ENCODE measurements around the gene CARD10. TPM values are rescaled to one million over a fixed set of nuclear protein-coding genes. Genes with fewer than 3 reads are reported as not detected.

CARD10 gene
- total and polyA plus RNA-seq, 2 of the 13 experiments (the other 11 are each of a cell fraction or from before 2014, with no cell fraction given): 35.2 to 55.8 TPM

DNA sequence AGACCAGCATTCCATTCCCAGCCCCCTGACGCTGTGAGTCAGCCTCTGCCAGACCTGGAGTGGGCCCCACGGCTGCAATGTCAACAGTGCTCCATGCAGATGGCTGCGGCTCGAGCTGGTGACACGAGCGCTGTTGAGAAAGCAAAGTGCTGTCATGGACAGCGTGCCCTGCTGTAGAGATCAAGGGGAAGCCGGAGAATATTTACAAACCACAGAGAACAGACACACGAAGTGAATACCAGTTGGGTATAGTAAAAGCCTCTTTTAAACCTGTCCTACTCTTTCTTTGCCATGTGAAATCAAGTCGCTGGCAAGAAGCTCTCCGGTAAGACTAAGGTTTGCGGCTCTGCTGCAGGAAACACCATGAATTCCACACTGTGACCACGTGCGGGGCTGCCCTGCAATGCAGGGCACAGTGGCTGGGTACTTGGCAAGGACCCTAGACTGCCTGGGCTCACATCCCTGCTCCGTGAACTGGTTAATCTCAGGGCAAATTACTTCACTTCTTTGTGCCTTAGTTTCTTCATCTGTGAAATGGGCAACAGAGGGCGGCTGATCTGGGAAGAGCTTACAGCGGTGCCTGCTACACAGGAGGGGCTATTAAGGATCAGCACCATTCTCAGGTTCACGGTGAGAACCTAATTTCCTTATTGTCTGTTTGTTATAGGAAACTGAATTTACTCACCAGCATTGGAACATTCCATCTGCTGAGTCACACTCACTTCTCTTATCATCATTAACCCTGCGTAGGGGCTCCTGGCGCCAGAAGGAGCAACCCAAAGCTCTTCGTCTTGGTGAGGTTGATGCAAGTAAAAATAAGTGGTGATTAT lies 64.1 kb downstream of the CARD10 start (continued):
- TF ChIP-seq ZFP36L2 (CRISPR knock-in tag; IDR thresholded peaks at IDR 0.05): no peak
- TF ChIP-seq ZSCAN5A (CRISPR knock-in tag; IDR thresholded peaks at IDR 0.05; ENCODE audit: borderline replicate concordance): no peak
- no peak for TF ChIP-seq CHD2 (IDR thresholded peaks at IDR 0.05; ENCODE audit: low read depth, low read length)
- TF ChIP-seq NFRKB (IDR thresholded peaks at IDR 0.05): no peak
- TF ChIP-seq, protein P1, sequence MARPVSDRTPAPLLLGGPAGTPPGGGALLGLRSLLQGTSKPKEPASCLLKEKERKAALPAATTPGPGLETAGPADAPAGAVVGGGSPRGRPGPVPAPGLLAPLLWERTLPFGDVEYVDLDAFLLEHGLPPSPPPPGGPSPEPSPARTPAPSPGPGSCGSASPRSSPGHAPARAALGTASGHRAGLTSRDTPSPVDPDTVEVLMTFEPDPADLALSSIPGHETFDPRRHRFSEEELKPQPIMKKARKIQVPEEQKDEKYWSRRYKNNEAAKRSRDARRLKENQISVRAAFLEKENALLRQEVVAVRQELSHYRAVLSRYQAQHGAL (CRISPR knock-in tag; IDR thresholded peaks at IDR 0.05; ENCODE audit: not compliant biosample characterization): no peak
- TF ChIP-seq, protein P2, sequence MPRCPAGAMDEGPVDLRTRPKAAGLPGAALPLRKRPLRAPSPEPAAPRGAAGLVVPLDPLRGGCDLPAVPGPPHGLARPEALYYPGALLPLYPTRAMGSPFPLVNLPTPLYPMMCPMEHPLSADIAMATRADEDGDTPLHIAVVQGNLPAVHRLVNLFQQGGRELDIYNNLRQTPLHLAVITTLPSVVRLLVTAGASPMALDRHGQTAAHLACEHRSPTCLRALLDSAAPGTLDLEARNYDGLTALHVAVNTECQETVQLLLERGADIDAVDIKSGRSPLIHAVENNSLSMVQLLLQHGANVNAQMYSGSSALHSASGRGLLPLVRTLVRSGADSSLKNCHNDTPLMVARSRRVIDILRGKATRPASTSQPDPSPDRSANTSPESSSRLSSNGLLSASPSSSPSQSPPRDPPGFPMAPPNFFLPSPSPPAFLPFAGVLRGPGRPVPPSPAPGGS (CRISPR knock-in tag; IDR thresholded peaks at IDR 0.05): no peak
- 0 out of 2 replicates have a peak, but pooled peaks have one; percentile 42 for TF ChIP-seq SMAD1 (CRISPR knock-in tag; IDR thresholded peaks at IDR 0.05; ENCODE audit: borderline replicate concordance, low read depth)
- TF ChIP-seq REL (CRISPR knock-in tag; conservative IDR thresholded peaks at IDR 0.05): no peak
- TF ChIP-seq ZNF761 (CRISPR knock-in tag; conservative IDR thresholded peaks at IDR 0.05): no peak
- TF ChIP-seq ZNF597 (CRISPR knock-in tag; IDR thresholded peaks at IDR 0.05): no peak
- no peak for TF ChIP-seq ZNF296 (CRISPR knock-in tag; conservative IDR thresholded peaks at IDR 0.05)
- TF ChIP-seq SSRP1 (CRISPR knock-in tag; IDR thresholded peaks at IDR 0.05): no peak
- TF ChIP-seq HOMEZ (CRISPR knock-in tag; IDR thresholded peaks at IDR 0.05; ENCODE audit: low read depth): peak; percentile 56; the same call in 1 of the 2 replicates
- no peak for TF ChIP-seq HNF4A (CRISPR knock-in tag; IDR thresholded peaks at IDR 0.05)
- no peak for TF ChIP-seq SRY (CRISPR knock-in tag; IDR thresholded peaks at IDR 0.05)
- TF ChIP-seq CENPT (CRISPR knock-in tag; IDR thresholded peaks at IDR 0.05; ENCODE audit: low read depth): no peak
- TF ChIP-seq NFATC3 (CRISPR knock-in tag; IDR thresholded peaks at IDR 0.05): no peak
- TF ChIP-seq ARNT (IDR thresholded peaks at IDR 0.05): no peak
- TF ChIP-seq AGO2 (optimal IDR thresholded peaks at IDR 0.05; ENCODE audit: low read depth, low read length): no peak
- peak; percentile 80 for TF ChIP-seq MYC (CRISPR knock-in tag; IDR thresholded peaks at IDR 0.05; ENCODE audit: borderline replicate concordance)
- TF ChIP-seq ZNF30 (CRISPR knock-in tag; IDR thresholded peaks at IDR 0.05): no peak
- TF ChIP-seq TCF7 (IDR thresholded peaks at IDR 0.05; ENCODE audit: low read depth): peak; percentile 70; the same call in 1 of the 2 replicates

Data from HepG2 (cell line).